Measurements from ENCODE around the gene KHDRBS1. TPM values are rescaled to one million over a fixed set of nuclear protein-coding genes. Genes with fewer than 3 reads are reported as not detected.
A peak's percentile ranks its signal among the peaks of the same experiment; 100 is the strongest.
"Not testable (repeated sequence)": the region's sequence is repeated elsewhere in the genome, so short reads cannot be mapped to it uniquely, and the experiment has no call there.

Gene KHDRBS1
- total RNA-seq, 2 donors from 2014 or later, result 140 to 177 TPM

DNA sequence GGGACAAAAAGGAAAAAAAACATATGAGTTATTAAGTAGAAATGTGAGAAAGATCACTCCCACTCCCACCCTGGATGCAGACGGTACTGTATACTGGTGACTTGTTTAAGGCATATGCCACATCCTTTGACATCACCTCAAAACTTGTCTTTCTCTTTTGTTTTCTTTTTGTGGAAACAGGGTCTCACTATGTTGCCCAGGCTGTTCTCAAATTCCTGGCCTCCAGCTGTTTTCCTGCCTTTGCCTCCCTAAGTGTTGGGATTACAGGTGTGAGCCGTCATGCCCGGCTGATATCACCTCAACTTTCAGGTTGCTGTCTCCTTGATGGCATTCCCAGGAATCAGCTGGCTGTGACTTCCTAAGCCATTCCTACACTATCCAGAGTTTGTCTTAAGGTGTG, 18.4 kb upstream of the KHDRBS1 start:
- Mint-ChIP-seq H3K4me3 (no peak overlapping the region), H3K9me3 (no peaks in the 10 kb centered on the region)
- no peak for ATAC-seq (replicated peaks)

DNA sequence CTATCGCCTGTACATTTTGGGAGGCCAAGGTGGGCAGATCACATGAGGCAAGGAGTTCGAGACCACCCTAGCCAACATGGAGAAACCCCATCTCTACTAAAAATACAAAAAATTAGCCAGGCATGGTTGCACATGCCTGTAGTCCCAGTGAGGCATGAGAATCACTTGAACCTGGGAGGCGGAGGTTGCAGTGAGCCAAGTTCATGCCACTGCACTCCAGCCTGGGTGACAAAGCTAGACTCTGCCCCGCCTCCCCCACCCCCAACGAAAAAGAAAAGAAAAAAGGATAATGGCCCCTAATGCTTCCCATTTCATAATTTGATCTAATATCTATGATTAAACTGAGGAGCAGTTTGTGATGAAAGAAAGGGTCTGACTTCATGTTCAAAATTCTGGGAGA, 17.5 kb upstream of the KHDRBS1 start:
- not testable (repeated sequence) for H3K9me3 Mint-ChIP-seq; ATAC-seq (replicated peaks); H3K4me3 Mint-ChIP-seq; H3K27me3 Mint-ChIP-seq; H3K27ac Mint-ChIP-seq; H3K4me1 Mint-ChIP-seq; H3K36me3 Mint-ChIP-seq (ENCODE audit: low read depth)

More for the DNA sequence above, 18.4 kb upstream of the KHDRBS1 start:
- no peaks in the 10 kb centered on the region for H3K36me3 Mint-ChIP-seq (ENCODE audit: low read depth)
- no peak overlapping the region for H3K27ac Mint-ChIP-seq
- H3K4me1 Mint-ChIP-seq, result peaks cover 1% of the 10 kb centered on the region
- H3K27me3 Mint-ChIP-seq, result no peaks in the 10 kb centered on the region

DNA sequence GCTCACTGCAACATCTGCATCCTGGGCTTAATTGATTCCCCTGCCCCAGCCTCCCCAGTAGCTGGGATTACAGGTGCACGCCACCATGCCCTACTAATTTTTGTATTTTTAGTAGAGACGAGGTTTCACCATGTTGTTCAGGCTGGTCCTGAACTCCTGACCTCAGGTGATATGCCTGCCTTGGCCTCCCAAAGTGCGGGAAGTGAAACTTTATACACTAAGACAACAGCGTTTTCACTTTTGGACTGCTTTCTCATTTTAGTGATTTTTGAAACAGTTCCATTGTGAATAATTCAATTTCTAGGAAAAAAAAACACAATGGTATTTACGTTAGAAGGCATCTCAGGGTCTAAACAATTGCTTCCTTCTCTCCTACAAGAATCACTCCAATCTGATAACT, 11.8 kb upstream of the KHDRBS1 start:
- no peaks in the 10 kb centered on the region for H3K36me3 Mint-ChIP-seq (ENCODE audit: low read depth)
- H3K27me3 Mint-ChIP-seq, result no peaks in the 10 kb centered on the region
- no peak overlapping the region for H3K4me3 Mint-ChIP-seq
- H3K27ac Mint-ChIP-seq, result peak overlapping the region; percentile 71
- peaks cover 4% of the 10 kb centered on the region for H3K4me1 Mint-ChIP-seq
- ATAC-seq (replicated peaks), result no peak
- H3K9me3 Mint-ChIP-seq, result no peaks in the 10 kb centered on the region

DNA sequence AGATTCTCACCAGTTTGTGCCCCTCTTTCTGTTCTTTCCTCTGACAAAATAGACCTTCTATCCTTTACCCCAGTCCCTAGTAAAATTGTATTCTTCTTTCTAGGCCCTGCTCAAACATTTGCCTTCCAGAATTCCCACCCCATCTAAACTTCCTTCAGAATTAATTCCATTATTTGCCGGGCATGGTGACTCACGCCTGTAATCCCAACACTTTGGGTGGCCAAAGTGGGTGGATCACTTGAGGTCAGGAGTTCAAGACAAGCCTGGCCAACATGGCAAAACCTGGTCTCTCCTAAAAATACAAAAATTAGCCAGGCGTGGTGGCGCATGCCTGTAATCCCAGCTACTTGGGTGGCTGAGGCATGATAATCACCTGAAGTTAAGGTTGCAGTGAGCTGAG, 11.4 kb upstream of the KHDRBS1 start:
- not testable (repeated sequence) for H3K9me3 Mint-ChIP-seq; H3K27me3 Mint-ChIP-seq; H3K4me1 Mint-ChIP-seq; ATAC-seq (replicated peaks); H3K4me3 Mint-ChIP-seq; H3K36me3 Mint-ChIP-seq (ENCODE audit: low read depth)
- H3K27ac Mint-ChIP-seq, result peak overlapping the region; percentile 71

DNA sequence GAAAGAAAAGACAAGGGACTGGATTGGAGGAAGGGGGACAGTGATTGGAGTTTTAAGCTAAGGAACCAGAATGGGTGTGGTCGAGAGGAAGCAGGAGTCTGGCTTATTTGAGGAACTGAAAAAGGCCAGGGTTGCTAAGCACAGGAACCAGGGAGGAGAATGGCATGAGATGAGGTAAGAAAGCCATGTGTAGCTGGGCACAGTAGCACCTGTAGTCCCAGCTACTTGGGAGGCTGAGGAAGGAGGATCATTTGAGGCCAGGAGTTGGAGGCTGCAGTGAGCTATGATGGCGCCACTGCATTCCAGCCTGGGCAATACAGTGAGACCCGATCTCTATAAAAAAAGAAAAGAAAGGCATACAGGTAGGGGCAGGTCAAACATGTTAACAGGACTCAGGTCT, 8.1 kb upstream of the KHDRBS1 start:
- H3K36me3 Mint-ChIP-seq (ENCODE audit: low read depth), result no peaks in the 10 kb centered on the region
- peaks cover 4% of the 10 kb centered on the region for H3K4me1 Mint-ChIP-seq
- no peaks in the 10 kb centered on the region for H3K9me3 Mint-ChIP-seq
- no peak for ATAC-seq (replicated peaks)
- no peaks in the 10 kb centered on the region for H3K27me3 Mint-ChIP-seq
- no peak overlapping the region for H3K4me3 Mint-ChIP-seq
- H3K27ac Mint-ChIP-seq, result peak overlapping the region; percentile 5

DNA sequence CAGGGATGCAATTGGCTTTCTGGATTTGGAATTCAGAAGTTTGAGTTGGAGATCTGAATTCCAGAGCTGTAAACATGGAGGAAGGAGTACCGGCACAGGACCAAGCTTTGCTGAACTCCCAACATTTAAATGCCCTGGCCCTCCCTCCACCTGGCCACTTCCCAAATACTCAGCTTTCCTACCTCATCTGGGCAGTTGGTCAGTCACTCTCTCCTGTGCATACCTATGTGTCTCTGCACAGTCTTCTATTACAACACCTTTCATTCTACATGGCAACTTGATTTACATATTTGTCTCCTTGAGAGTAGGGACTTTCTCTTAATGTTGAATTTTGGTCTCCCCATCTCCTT, 6.1 kb upstream of the KHDRBS1 start:
- no peak overlapping the region for H3K27ac Mint-ChIP-seq
- ATAC-seq (replicated peaks), result no peak

DNA sequence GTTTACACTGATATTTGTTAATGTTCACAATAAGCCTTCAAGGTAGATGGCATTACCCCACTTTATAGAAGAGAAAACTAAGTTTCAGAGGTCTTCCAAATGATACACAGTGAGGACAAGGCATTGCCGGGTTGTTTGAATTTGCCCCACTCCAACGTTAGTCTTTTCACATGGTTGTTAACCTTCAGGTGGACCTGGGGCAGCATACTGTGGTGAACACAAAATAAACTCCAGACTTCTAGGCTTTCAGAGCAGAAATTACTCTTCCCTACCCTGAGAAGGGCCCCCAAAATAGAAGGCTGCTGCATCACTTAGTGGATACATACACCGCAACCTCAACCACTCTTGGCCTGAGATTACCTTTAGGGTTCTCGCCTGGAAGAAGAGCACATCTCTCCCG, 3.4 kb upstream of the KHDRBS1 start:
- H3K4me1 Mint-ChIP-seq, result peaks cover 9% of the 10 kb centered on the region
- H3K27ac Mint-ChIP-seq, result no peak overlapping the region
- ATAC-seq (replicated peaks), result no peak
- no peaks in the 10 kb centered on the region for H3K27me3 Mint-ChIP-seq
- H3K9me3 Mint-ChIP-seq, result no peaks in the 10 kb centered on the region
- H3K36me3 Mint-ChIP-seq (ENCODE audit: low read depth), result peaks cover 20% of the 10 kb centered on the region
- H3K4me3 Mint-ChIP-seq, result no peak overlapping the region

More for the DNA sequence above, 6.1 kb upstream of the KHDRBS1 start:
- Mint-ChIP-seq H3K4me1 (peaks cover 5% of the 10 kb centered on the region), H3K4me3 (no peak overlapping the region), H3K36me3 (ENCODE audit: low read depth) (no peaks in the 10 kb centered on the region), H3K9me3 (no peaks in the 10 kb centered on the region), H3K27me3 (no peaks in the 10 kb centered on the region)

DNA sequence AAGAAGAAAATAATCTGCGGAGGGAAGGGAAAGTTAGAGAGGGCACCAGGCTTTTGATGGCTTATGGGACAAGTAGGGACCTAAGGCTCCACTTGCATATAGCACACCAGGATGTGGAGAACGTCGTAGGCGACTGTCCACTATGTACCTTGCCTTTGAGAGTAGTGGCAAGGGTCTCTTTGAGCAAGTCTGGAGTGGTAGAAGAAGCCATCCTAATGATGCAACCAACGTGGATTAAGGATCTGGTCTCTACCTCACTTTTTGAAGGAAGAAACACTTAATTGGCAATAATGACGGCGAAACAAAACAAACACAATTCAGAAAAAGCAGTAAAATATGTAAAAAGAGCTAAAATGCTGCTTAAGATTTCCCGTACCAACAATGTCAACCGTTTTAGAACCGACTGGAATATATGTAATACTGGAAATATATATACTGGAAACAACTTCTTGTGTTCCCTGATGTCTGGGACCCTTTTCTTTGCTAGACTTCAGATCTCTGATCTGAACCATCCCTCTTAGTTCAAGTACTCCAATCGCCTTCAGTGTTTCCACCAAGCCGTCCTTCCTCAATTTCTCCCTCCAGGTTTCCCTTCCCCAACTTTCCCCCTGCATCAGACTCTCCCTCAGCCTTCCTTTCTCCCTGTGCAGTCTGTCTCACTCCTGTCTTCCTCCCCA, 821 bp upstream of the KHDRBS1 start:
- peaks cover 16% of the 10 kb centered on the region for H3K4me1 Mint-ChIP-seq
- no peaks in the 10 kb centered on the region for H3K9me3 Mint-ChIP-seq
- H3K36me3 Mint-ChIP-seq (ENCODE audit: low read depth), result peaks cover 44% of the 10 kb centered on the region
- peak overlapping the region; percentile 93 for H3K27ac Mint-ChIP-seq
- H3K27me3 Mint-ChIP-seq, result no peaks in the 10 kb centered on the region
- no peak for ATAC-seq (replicated peaks)
- peak overlapping the region; percentile 91 for H3K4me3 Mint-ChIP-seq

DNA sequence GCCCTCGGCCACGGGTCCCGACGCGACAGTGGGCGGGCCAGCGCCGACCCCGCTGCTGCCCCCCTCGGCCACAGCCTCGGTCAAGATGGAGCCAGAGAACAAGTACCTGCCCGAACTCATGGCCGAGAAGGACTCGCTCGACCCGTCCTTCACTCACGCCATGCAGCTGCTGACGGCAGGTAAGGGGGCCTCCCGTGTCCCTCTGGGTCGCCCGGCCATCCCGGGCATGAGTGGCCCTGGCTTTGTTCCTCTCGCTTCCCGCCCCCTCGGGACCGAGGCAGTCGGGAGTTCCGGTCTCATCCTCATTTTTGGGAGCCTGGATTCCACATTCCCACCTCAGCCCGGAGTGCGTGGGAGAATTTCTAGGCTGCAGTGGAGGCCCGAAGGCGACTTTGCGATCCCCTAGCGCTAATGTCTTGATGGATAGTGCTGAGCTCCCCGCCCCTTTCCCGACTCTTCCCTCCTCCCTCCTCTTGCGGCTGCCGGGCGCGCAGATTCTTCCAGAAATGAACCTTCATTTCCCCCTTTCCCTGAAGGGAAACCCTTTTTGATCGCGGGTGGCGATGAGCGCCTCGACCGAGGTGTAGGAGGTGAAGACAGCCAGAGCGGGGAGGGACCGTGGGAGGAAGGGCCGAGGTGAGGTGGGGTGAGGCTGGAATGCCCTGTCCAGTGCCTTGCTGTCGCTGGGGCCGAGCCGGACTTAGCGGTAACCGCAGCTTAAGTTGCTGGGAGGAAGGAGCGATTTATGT, 705 bp downstream of the KHDRBS1 start:
- peak; percentile 23 for ATAC-seq (replicated peaks)
- Mint-ChIP-seq H3K4me1 (peaks cover 16% of the 10 kb centered on the region), H3K4me3 (peak overlapping the region; percentile 91), H3K36me3 (ENCODE audit: low read depth) (peaks cover 58% of the 10 kb centered on the region), H3K27me3 (no peaks in the 10 kb centered on the region), H3K9me3 (no peaks in the 10 kb centered on the region), H3K27ac (peak overlapping the region; percentile 93)

DNA sequence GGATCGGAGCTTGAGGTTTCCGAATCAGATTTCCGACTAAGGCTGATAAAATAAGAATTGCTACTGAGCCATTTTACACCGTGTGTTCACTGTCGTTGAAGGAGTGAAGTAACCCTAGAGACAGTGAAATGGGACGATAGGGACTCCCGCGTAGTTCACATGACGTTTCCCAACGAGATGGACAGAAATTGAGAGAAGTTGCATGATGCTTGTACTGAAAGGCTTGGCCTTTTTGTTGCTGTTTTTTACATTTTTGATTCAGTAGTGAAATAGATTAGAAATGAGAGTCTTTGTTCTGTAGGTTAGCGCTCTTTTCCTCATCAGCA, 1.2 kb downstream of the KHDRBS1 start:
- H3K27ac Mint-ChIP-seq, result peak overlapping the region; percentile 93
- no peak for ATAC-seq (replicated peaks)
- H3K4me3 Mint-ChIP-seq, result peak overlapping the region; percentile 91
- no peaks in the 10 kb centered on the region for H3K9me3 Mint-ChIP-seq
- peaks cover 16% of the 10 kb centered on the region for H3K4me1 Mint-ChIP-seq
- H3K36me3 Mint-ChIP-seq (ENCODE audit: low read depth), result peaks cover 60% of the 10 kb centered on the region
- H3K27me3 Mint-ChIP-seq, result no peaks in the 10 kb centered on the region

DNA sequence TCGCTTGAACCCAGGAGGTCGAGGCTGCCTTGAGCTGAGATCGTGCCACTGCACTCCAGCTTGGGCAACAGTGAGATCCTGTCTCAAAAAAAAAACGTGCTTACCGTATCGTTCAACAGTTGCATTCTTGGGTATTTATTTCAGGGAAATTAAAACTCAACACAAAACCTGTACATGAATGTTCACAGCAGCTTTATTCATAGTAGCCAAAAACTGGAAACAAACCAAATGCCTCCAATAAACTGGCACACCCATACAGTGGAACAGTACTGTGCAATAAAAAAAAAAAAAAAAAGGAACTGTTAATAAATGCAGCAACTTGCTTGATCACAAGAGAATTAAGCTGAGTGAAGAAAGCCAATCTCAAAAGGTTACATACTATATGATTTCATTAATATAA, 6.7 kb downstream of the KHDRBS1 start:
- Mint-ChIP-seq H3K36me3 (ENCODE audit: low read depth) (peaks cover 81% of the 10 kb centered on the region), H3K27me3 (no peaks in the 10 kb centered on the region), H3K4me3 (peak overlapping the region; percentile 6), H3K27ac (no peak overlapping the region), H3K4me1 (peaks cover 21% of the 10 kb centered on the region), H3K9me3 (no peaks in the 10 kb centered on the region)
- no peak for ATAC-seq (replicated peaks)

DNA sequence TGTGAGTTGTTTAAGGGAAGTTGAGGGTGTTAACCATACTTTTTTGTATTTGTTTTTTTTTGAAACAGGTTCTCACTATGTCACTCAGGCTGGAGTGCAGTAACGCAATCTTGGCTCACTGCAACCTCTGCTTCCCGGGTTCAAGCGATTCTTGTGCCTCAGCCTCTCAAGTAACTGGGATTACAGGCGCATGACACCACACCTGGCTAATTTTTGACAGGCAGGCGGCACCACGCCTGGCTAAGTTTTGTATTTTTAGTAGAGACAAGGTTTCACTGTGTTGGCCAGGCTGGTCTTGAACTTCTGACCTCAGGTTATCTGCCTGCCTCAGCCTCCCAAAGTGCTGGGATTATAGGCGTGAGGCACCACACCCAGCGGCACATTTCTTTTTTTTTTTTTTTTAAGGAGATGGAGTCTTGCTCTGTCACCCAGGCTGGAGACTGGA, 7.9 kb downstream of the KHDRBS1 start:
- not testable (repeated sequence) for ATAC-seq (replicated peaks); H3K27ac Mint-ChIP-seq; H3K27me3 Mint-ChIP-seq; H3K4me3 Mint-ChIP-seq; H3K9me3 Mint-ChIP-seq
- Mint-ChIP-seq H3K4me1 (peaks cover 21% of the 10 kb centered on the region), H3K36me3 (ENCODE audit: low read depth) (peaks cover 68% of the 10 kb centered on the region)

DNA sequence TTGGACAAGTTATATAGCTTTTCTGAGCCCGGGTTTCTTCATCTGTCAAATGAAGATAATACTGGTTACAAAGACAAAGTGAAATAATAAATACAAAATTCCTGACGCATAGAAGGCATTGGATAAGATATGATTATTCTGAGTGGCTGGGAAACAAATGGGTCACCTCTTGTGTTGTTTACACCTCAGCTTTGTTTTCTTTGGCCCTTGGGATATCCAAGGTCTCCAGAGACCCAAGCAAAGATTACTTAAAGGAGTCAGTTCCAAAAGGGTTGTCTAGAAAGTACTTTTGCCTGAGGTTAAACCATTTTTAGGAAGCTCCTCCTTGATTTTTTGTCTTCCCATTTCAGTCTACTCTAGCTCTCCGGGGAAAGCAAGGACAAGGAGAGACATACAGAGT, 9.7 kb downstream of the KHDRBS1 start:
- no peak for ATAC-seq (replicated peaks)
- H3K27me3 Mint-ChIP-seq, result no peaks in the 10 kb centered on the region

DNA sequence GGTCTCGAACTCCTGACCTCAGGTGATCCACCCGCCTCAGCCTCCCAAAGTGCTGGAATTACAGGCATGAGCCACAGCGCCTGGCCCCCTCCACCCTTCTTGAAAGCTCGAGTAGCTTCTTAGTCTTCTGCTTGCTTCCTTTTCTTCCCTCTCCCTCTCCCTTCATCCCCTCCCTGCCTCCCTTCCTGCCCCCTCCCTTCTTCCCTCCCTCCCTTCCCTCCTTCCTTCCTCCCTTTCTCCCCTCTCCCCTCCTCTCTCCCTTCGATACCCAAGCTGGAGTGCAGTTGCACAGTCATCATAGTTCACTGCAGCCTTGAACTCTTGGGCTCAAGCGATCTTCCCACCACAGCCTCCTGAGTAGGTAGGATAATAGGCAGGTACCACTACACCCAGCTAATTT, 11.8 kb downstream of the KHDRBS1 start:
- Mint-ChIP-seq H3K36me3 (ENCODE audit: low read depth) (peaks cover 67% of the 10 kb centered on the region), H3K27ac (no peak overlapping the region), H3K27me3 (no peaks in the 10 kb centered on the region), H3K9me3 (no peaks in the 10 kb centered on the region), H3K4me1 (peaks cover 27% of the 10 kb centered on the region), H3K4me3 (no peak overlapping the region)
- no peak for ATAC-seq (replicated peaks)

More for the DNA sequence above, 9.7 kb downstream of the KHDRBS1 start:
- Mint-ChIP-seq H3K4me1 (peaks cover 24% of the 10 kb centered on the region), H3K4me3 (no peak overlapping the region), H3K9me3 (no peaks in the 10 kb centered on the region), H3K27ac (peak overlapping the region; percentile 43), H3K36me3 (ENCODE audit: low read depth) (peaks cover 65% of the 10 kb centered on the region)

DNA sequence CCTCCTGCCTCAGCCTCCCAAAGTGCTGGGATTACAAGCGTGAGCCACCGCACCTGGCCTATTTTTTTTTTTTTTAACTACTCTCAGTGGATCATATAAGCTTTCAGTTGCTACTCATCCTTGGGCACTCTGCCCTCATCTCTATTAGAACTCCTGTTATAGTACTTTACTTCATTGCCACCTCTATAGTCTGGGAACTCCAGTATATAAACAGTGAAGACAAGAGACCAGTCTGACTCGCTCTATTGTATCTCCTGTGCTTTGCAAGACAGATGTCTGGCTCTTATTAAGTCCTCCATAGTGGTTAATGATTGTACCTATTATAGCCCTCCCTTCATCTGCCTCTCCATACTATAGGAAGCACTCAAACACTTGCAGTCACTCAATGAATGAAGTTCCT, 15.1 kb downstream of the KHDRBS1 start:
- Mint-ChIP-seq H3K9me3 (no peaks in the 10 kb centered on the region), H3K36me3 (ENCODE audit: low read depth) (peaks cover 67% of the 10 kb centered on the region), H3K4me3 (no peak overlapping the region), H3K27me3 (no peaks in the 10 kb centered on the region), H3K4me1 (peaks cover 16% of the 10 kb centered on the region), H3K27ac (no peak overlapping the region)
- ATAC-seq (replicated peaks), result no peak

Data from activated T-helper 17 cell treated with anti-CD3 and anti-CD28 coated beads, Interleukin-2, amount 50 U/mL, for 72 hours (primary cell).